B cell (primary cell): ENCODE results near the gene PLA2G12A.

Source experiments
- EZH2 ChIP-seq: IDR thresholded peaks from 2 replicates; pipeline ENCODE4 v1.6.1; 2012; ENCODE audit warnings: borderline replicate concordance, low read depth, mild to moderate bottlenecking, moderate library complexity, low read length; ENCODE audit not compliant: insufficient read depth, poor library complexity, severe bottlenecking
- TF ChIP-seq, protein P1 (sequence below): fragments of 200-600 bp; IDR thresholded peaks from one replicate; pipeline ENCODE4 v1.8.0; 2022; ENCODE audit warnings: antibody characterized with exemption, mild to moderate bottlenecking

DNA sequence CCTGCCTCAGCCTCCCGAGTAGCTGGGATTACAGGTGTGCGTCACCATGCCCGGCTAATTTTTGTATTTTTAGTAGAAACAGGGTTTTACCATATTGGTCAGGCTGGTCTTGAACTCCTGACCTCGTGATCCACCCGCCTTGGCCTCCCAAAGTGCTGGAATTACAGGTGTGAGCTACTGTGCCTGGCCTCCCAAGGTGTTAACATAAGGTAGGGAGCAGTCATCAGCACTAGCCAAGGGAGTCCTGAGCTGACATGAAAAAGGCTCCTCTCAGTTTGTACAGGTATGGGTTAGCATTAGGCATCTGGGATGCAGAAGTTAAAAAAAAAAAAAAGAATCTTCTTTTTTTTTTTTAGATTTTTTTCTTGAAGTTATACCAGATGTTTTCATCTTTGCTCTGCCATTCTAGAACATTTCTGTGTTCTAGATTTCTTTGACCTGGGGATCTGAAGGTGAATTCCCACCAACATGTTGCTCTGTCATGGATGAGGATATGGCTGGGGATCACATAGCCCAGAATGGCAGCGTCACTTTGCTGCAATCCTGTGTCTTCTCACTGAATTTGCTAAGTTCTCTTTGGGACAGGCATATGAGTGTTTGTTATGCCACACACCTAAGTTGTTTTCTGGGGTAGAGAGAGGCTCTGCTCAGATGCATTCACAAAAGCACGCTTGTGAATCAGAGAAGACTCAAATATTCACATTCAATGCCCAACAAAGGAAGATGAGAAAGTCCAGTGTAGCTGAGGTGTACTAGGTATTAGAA lies 24.4 kb upstream of the PLA2G12A start:
- TF ChIP-seq, protein P1, sequence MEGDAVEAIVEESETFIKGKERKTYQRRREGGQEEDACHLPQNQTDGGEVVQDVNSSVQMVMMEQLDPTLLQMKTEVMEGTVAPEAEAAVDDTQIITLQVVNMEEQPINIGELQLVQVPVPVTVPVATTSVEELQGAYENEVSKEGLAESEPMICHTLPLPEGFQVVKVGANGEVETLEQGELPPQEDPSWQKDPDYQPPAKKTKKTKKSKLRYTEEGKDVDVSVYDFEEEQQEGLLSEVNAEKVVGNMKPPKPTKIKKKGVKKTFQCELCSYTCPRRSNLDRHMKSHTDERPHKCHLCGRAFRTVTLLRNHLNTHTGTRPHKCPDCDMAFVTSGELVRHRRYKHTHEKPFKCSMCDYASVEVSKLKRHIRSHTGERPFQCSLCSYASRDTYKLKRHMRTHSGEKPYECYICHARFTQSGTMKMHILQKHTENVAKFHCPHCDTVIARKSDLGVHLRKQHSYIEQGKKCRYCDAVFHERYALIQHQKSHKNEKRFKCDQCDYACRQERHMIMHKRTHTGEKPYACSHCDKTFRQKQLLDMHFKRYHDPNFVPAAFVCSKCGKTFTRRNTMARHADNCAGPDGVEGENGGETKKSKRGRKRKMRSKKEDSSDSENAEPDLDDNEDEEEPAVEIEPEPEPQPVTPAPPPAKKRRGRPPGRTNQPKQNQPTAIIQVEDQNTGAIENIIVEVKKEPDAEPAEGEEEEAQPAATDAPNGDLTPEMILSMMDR = no peak
- TF ChIP-seq EZH2 = no peak
